ENCODE data around the gene C6orf47. TPM values are rescaled to one million over a fixed set of nuclear protein-coding genes. Genes with fewer than 3 reads are reported as not detected.

Gene C6orf47
- total and polyA plus RNA-seq, 2 donors (not counting 3 experiments of a cell fraction or from before 2014, with no cell fraction given): 5.8 to 12.8 TPM

DNA sequence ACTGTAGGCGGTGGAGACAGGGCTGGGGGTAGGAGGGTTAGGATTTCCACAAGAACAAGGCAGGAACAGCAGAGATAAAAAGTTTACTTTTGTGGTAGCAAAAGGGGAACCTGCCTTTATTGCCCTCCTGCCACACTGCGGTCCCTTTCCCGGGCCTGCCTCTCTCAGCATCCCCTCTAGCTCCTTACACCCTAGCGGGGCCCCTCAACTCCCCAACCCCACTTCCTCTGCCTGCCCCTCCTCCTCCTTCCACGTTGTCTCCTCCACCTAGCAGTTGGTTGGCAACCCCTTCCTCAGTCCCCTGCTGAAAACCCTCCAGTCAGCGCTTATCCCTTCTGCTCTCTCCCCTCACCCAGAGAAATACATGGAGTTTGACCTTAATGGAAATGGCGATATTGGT is 44.8 kb downstream of the C6orf47 start:
- Histone ChIP-seq H3K4me2 (ENCODE audit: insufficient read depth, low read length) (no peak overlapping the region), H4K20me1 (replicated peaks; ENCODE audit: control insufficient read depth, extremely low read depth, insufficient read depth, low read length) (no peaks in the 10 kb centered on the region), H3K9me1 (replicated peaks; ENCODE audit: control insufficient read depth, extremely low read depth, insufficient read depth, low read length) (no peaks in the 10 kb centered on the region), H3K79me2 (ENCODE audit: control insufficient read depth, insufficient read depth, low read length) (peaks cover 2% of the 10 kb centered on the region), H3K27me3 (ENCODE audit: control insufficient read depth in 2 of 2, insufficient read depth in 2 of 2, low read length in 2 of 2) (peaks cover 0 to 3% of the 10 kb centered on the region in 2 experiments), H3K9ac (replicated peaks; ENCODE audit: extremely low read depth, insufficient read depth, low read length) (no peak overlapping the region), H3K4me1 (ENCODE audit: control insufficient read depth, extremely low read depth, insufficient read depth, low read length) (no peaks in the 10 kb centered on the region), H3K4me3 (replicated peaks in 1 of 3; ENCODE audit: insufficient read depth in 1 of 3, low read depth in 1 of 3, low read length in 3 of 3) (no peak overlapping the region), H3K9me3 (replicated peaks; ENCODE audit: control insufficient read depth, insufficient read depth, low read length) (no peaks in the 10 kb centered on the region), H3K27ac (ENCODE audit: insufficient read depth, low read depth, low read length) (no peak overlapping the region), H3K36me3 (ENCODE audit: control insufficient read depth in 2 of 2, extremely low read depth in 1 of 2, insufficient read depth in 2 of 2, low read length in 2 of 2) (no peaks in the 10 kb centered on the region), H2AFZ (ENCODE audit: low read depth, low read length) (no peak overlapping the region)
- no peak for TF ChIP-seq POLR2AphosphoS5 (IDR thresholded peaks at IDR 0.05; ENCODE audit: insufficient read depth, low read depth, low read length)
- no peak for TF ChIP-seq MYC (IDR thresholded peaks at IDR 0.05; ENCODE audit: low read depth, low read length)
- no peak for TF ChIP-seq MAX (IDR thresholded peaks at IDR 0.05; ENCODE audit: insufficient read depth, insufficient read length)
- no peak for TF ChIP-seq JUN (IDR thresholded peaks at IDR 0.05; ENCODE audit: borderline replicate concordance, insufficient read depth, insufficient read length, low read depth)
- TF ChIP-seq POLR2A (IDR thresholded peaks at IDR 0.05; ENCODE audit: low read depth, low read length): no peak
- no peak for TF ChIP-seq EZH2 (IDR thresholded peaks at IDR 0.05; ENCODE audit: borderline replicate concordance, low read depth, low read length, severe bottlenecking)
- TF ChIP-seq GATA2 (IDR thresholded peaks at IDR 0.05; ENCODE audit: insufficient read depth, insufficient read length, low read depth, low read length): no peak
- TF ChIP-seq FOS (IDR thresholded peaks at IDR 0.05; ENCODE audit: borderline replicate concordance, insufficient read depth, low read length): no peak
- TF ChIP-seq, protein P1, sequence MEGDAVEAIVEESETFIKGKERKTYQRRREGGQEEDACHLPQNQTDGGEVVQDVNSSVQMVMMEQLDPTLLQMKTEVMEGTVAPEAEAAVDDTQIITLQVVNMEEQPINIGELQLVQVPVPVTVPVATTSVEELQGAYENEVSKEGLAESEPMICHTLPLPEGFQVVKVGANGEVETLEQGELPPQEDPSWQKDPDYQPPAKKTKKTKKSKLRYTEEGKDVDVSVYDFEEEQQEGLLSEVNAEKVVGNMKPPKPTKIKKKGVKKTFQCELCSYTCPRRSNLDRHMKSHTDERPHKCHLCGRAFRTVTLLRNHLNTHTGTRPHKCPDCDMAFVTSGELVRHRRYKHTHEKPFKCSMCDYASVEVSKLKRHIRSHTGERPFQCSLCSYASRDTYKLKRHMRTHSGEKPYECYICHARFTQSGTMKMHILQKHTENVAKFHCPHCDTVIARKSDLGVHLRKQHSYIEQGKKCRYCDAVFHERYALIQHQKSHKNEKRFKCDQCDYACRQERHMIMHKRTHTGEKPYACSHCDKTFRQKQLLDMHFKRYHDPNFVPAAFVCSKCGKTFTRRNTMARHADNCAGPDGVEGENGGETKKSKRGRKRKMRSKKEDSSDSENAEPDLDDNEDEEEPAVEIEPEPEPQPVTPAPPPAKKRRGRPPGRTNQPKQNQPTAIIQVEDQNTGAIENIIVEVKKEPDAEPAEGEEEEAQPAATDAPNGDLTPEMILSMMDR (IDR thresholded peaks at IDR 0.05; ENCODE audit: extremely low read depth in 1 of 2, insufficient read depth in 1 of 2, low read depth in 1 of 2, low read length in 2 of 2): no peak
- intact Hi-C loops (cut with micrococcal nuclease): no loop called here
- BruUV-seq (replicated peaks): no TSS peak
- CTCF ChIA-PET: interaction anchor here (2.5 kb wide), 1 partner anchor 17 kb away, joined by 8 read pairs; no protein-coding TSS in a partner anchor
- POLR2A ChIA-PET: no interaction called here
- no peak for DNase-seq (ENCODE audit: low read depth, low spot score)
- FAIRE-seq: no peak
- dilution Hi-C loops (cut with MboI; ENCODE audit: extremely low pct_ligation_motif_present, low sequenced_read_pairs): no loop called here

Measured in endothelial cell of umbilical vein (primary cell).